H9 (cell line): ENCODE measurements around the gene POU2AF3. TPM values are rescaled to one million over a fixed set of nuclear protein-coding genes. Genes with fewer than 3 reads are reported as not detected.

Source experiments
- DNase-seq: peaks from one replicate; pipeline ENCODE4 v3.0.0-alpha.2; 2017
- H2AFZ ChIP-seq: one replicate; pipeline ENCODE4 v1.6.1; 2013; ENCODE audit warnings: mild to moderate bottlenecking, low read length, control low read depth, moderate library complexity
- H2AK5ac ChIP-seq: 2 replicates; pipeline ENCODE4 v1.6.1; 2013; ENCODE audit warnings: low read length, control low read depth, mixed read lengths; ENCODE audit not compliant: insufficient read length
- H2BK120ac ChIP-seq: one replicate; pipeline ENCODE4 v1.6.1; 2013; ENCODE audit warnings: low read depth, mild to moderate bottlenecking, low read length, control low read depth, inconsistent platforms; ENCODE audit not compliant: poor library complexity, severe bottlenecking
- H2BK12ac ChIP-seq: 2 replicates; pipeline ENCODE4 v1.6.1; 2013; ENCODE audit warnings: low read length, control low read depth, mixed read lengths, low read depth; ENCODE audit not compliant: insufficient read length
- H2BK15ac ChIP-seq: 2 replicates; pipeline ENCODE4 v1.6.1; 2013; ENCODE audit warnings: low read depth, low read length, control low read depth
- H2BK20ac ChIP-seq: one replicate; pipeline ENCODE4 v1.6.1; 2013; ENCODE audit warnings: low read depth, mild to moderate bottlenecking, low read length, control low read depth, inconsistent platforms; ENCODE audit not compliant: poor library complexity, severe bottlenecking
- H2BK5ac ChIP-seq: 2 replicates; pipeline ENCODE4 v1.6.1; 2013; ENCODE audit warnings: low read length, control low read depth, mixed read lengths; ENCODE audit not compliant: insufficient read length
- H3K14ac ChIP-seq: 2 replicates; pipeline ENCODE4 v1.6.1; 2013; ENCODE audit warnings: low read length, control low read depth; ENCODE audit not compliant: insufficient read depth
- H3K18ac ChIP-seq: 2 replicates; pipeline ENCODE4 v1.6.1; 2013; ENCODE audit warnings: low read depth, mild to moderate bottlenecking, mixed read lengths, low read length, control low read depth; ENCODE audit not compliant: insufficient read length
- H3K23ac ChIP-seq: 2 replicates; pipeline ENCODE4 v1.6.1; 2013; ENCODE audit warnings: low read length, control low read depth, mixed read lengths, low read depth; ENCODE audit not compliant: insufficient read length
- H3K23me2 ChIP-seq: 2 replicates; pipeline ENCODE4 v1.6.1; 2013; ENCODE audit warnings: low read depth, mild to moderate bottlenecking, mixed read lengths, low read length, control low read depth; ENCODE audit not compliant: insufficient read length, poor library complexity, severe bottlenecking
- H3K27ac ChIP-seq: 2 replicates; pipeline ENCODE4 v1.5.1; 2013; ENCODE audit warnings: low read length, control low read depth, mixed read lengths, low read depth; ENCODE audit not compliant: insufficient read length
- H3K27me3 ChIP-seq: 2 replicates; pipeline ENCODE4 v1.6.1; 2013; ENCODE audit warnings: low read length, control low read depth, inconsistent platforms; ENCODE audit not compliant: insufficient read depth
- H3K4ac ChIP-seq: 2 replicates; pipeline ENCODE4 v1.6.1; 2013; ENCODE audit warnings: low read depth, mild to moderate bottlenecking, control low read depth, inconsistent platforms, low read length, moderate library complexity
- H3K4me1 ChIP-seq: 2 replicates; pipeline ENCODE4 v1.6.1; 2013; ENCODE audit warnings: low read length, control low read depth, inconsistent platforms; ENCODE audit not compliant: insufficient read depth
- H3K4me2 ChIP-seq: 2 replicates; pipeline ENCODE4 v1.6.1; 2013; ENCODE audit warnings: low read length, control low read depth, mixed read lengths; ENCODE audit not compliant: insufficient read length, insufficient read depth
- H3K56ac ChIP-seq: 2 replicates; pipeline ENCODE4 v1.6.1; 2013; ENCODE audit warnings: low read depth, mild to moderate bottlenecking, mixed read lengths, low read length, control low read depth; ENCODE audit not compliant: insufficient read length
- H3K79me1 ChIP-seq: 2 replicates; pipeline ENCODE4 v1.6.1; 2013; ENCODE audit warnings: low read depth, mild to moderate bottlenecking, moderate library complexity, low read length, control low read depth, inconsistent platforms; ENCODE audit not compliant: insufficient read depth, poor library complexity, severe bottlenecking
- H3K79me2 ChIP-seq: 2 replicates; pipeline ENCODE4 v1.6.1; 2013; ENCODE audit warnings: low read length, control low read depth, inconsistent platforms; ENCODE audit not compliant: insufficient read depth
- H3K9ac ChIP-seq: 2 replicates; pipeline ENCODE4 v1.6.1; 2013; ENCODE audit warnings: low read length, control low read depth, mixed read lengths; ENCODE audit not compliant: insufficient read length; ENCODE audit errors: extremely low read depth
- H3K9me3 ChIP-seq: one replicate; pipeline ENCODE4 v1.6.1; 2013; ENCODE audit warnings: low read depth, low read length, inconsistent platforms; ENCODE audit not compliant: control insufficient read depth
- H3T11ph ChIP-seq: one replicate; pipeline ENCODE4 v1.6.1; 2013; ENCODE audit warnings: mild to moderate bottlenecking, low read length, control low read depth, inconsistent platforms
- H4K20me1 ChIP-seq: one replicate; pipeline ENCODE4 v1.6.1; 2013; ENCODE audit not compliant: control insufficient read depth, insufficient read length, insufficient read depth
- H4K5ac ChIP-seq: 2 replicates; pipeline ENCODE4 v1.6.1; 2013; ENCODE audit warnings: low read depth, mild to moderate bottlenecking, mixed read lengths, low read length, control low read depth; ENCODE audit not compliant: insufficient read length
- H4K8ac ChIP-seq: replicated peaks from 2 replicates; pipeline ENCODE4 v1.6.1; 2013; ENCODE audit warnings: low read length, control low read depth, mixed read lengths, low read depth; ENCODE audit not compliant: insufficient read length
- H4K91ac ChIP-seq: 2 replicates; pipeline ENCODE4 v1.6.1; 2013; ENCODE audit warnings: low read depth, mild to moderate bottlenecking, moderate library complexity, mixed read lengths, low read length, control low read depth; ENCODE audit not compliant: insufficient read length
- H3K27ac Mint-ChIP-seq, 3 experiments: 2 replicates in 2 of 3; 3 replicates in 1 of 3; pipeline ENCODE4 v1.8.0; 2020 to 2021; ENCODE audit warnings: mixed read lengths in 3 of 3, mild to moderate bottlenecking in 1 of 3, moderate library complexity in 1 of 3
- H3K27me3 Mint-ChIP-seq: 2 replicates; pipeline ENCODE4 v1.8.0; 2021; ENCODE audit warnings: low read depth, mild to moderate bottlenecking, moderate library complexity, mixed read lengths
- H3K36me3 Mint-ChIP-seq, 3 experiments: 2 replicates in 2 of 3; 3 replicates in 1 of 3; pipeline ENCODE4 v1.8.0; 2020 to 2021; ENCODE audit warnings: low read depth in 3 of 3, mixed read lengths in 3 of 3; ENCODE audit not compliant: insufficient read depth in 1 of 3
- H3K4me1 Mint-ChIP-seq, 2 experiments: 2 replicates each; pipeline ENCODE4 v1.8.0; 2020; ENCODE audit warnings: mixed read lengths in 2 of 2
- H3K4me3 Mint-ChIP-seq, 2 experiments: 2 replicates in 1 of 2; 3 replicates in 1 of 2; pipeline ENCODE4 v1.8.0; 2020 to 2021; ENCODE audit warnings: mild to moderate bottlenecking in 2 of 2, mixed read lengths in 2 of 2, moderate library complexity in 1 of 2
- H3K9me3 Mint-ChIP-seq, 2 experiments: 2 replicates in 1 of 2; 3 replicates in 1 of 2; pipeline ENCODE4 v1.8.0; 2020; ENCODE audit warnings: mild to moderate bottlenecking in 2 of 2, mixed read lengths in 2 of 2, moderate library complexity in 1 of 2
- CTCF ChIP-seq: fragments of 200-600 bp; sonication (generic); conservative IDR thresholded peaks from 3 replicates; pipeline ENCODE4 v1.8.0; 2021; ENCODE audit warnings: antibody characterized with exemption, mild to moderate bottlenecking
- WGBS: extraction: QIAGEN DNeasy Blood & Tissue Kit; methylation state at CpG from one replicate; pipeline ENCODE4 v1.1.7; 2013; ENCODE audit warnings: missing lambda C conversion rate, low lambda C conversion rate, mixed read lengths; ENCODE audit not compliant: insufficient read length; ENCODE audit errors: extremely low coverage; 5-methylcytosine and 5-hydroxymethylcytosine counted together
- total RNA-seq: library from RNA; stranded (reverse); gene quantifications from 2 replicates; pipeline ENCODE4 v1.2.1, GENCODE V29; 2021

The POU2AF3 gene
- total RNA-seq, 1 experiment from 2014 or later: 0.52 TPM

- H3K27ac ChIP-seq: no peak overlapping the region
- Mint-ChIP-seq H3K4me1 (peaks cover 3 to 5% of the 10 kb centered on the region in 2 experiments; a peak in 3 of 4 replicates), H3K4me3 (no peak overlapping the region), H3K27ac (no peak overlapping the region), H3K36me3 (no peaks in the 10 kb centered on the region), H3K27me3 (no peaks in the 10 kb centered on the region; the same call in 1 of the 2 replicates), H3K9me3 (no peaks in the 10 kb centered on the region)
- H3K23ac ChIP-seq: no peak overlapping the region
- no peak overlapping the region for H3K4me2 ChIP-seq
- no CpG with 5 or more reads among the region's 5 CpGs for WGBS
- H4K20me1 ChIP-seq: peaks cover 2% of the 10 kb centered on the region
- no peak overlapping the region for H4K5ac ChIP-seq
- no peaks in the 10 kb centered on the region for H3K23me2 ChIP-seq
- no peak for DNase-seq
- H3K27me3 ChIP-seq: no peaks in the 10 kb centered on the region
- H3K18ac ChIP-seq: no peak overlapping the region
- no peak overlapping the region for H3K14ac ChIP-seq
- no peak overlapping the region for H3K9ac ChIP-seq
- H2BK20ac ChIP-seq: no peak overlapping the region
- no peak overlapping the region for H4K91ac ChIP-seq
- H3K79me1 ChIP-seq: no peaks in the 10 kb centered on the region
- H3K4me1 ChIP-seq: no peaks in the 10 kb centered on the region
- no peak overlapping the region for H2AFZ ChIP-seq
- H2BK15ac ChIP-seq: no peak overlapping the region
- no peak overlapping the region for H4K8ac ChIP-seq
- H3K4ac ChIP-seq: no peak overlapping the region
- no peak overlapping the region for H3K56ac ChIP-seq
- H2AK5ac ChIP-seq: no peak overlapping the region
- no peak for TF ChIP-seq CTCF
- H3K79me2 ChIP-seq: no peaks in the 10 kb centered on the region
- no peak overlapping the region for H3T11ph ChIP-seq
- H2BK120ac ChIP-seq: no peak overlapping the region
- no peak overlapping the region for H2BK12ac ChIP-seq
- no peak overlapping the region for H2BK5ac ChIP-seq
- H3K9me3 ChIP-seq: no peaks in the 10 kb centered on the region
Observed at GRCh38 chr11:111324277-111324720, 26.0 kb downstream of the POU2AF3 start.
